GM19351 (cell line): ENCODE measurements around the gene TRERF1.

Source experiments
- ATAC-seq: cut with Tn5 transposase; IDR thresholded peaks from one replicate; pipeline ENCODE4 v1.9.1; 2021; ENCODE audit warnings: mild to moderate bottlenecking, moderate library complexity; ENCODE audit not compliant: unreplicated experiment

Gene TRERF1

DNA sequence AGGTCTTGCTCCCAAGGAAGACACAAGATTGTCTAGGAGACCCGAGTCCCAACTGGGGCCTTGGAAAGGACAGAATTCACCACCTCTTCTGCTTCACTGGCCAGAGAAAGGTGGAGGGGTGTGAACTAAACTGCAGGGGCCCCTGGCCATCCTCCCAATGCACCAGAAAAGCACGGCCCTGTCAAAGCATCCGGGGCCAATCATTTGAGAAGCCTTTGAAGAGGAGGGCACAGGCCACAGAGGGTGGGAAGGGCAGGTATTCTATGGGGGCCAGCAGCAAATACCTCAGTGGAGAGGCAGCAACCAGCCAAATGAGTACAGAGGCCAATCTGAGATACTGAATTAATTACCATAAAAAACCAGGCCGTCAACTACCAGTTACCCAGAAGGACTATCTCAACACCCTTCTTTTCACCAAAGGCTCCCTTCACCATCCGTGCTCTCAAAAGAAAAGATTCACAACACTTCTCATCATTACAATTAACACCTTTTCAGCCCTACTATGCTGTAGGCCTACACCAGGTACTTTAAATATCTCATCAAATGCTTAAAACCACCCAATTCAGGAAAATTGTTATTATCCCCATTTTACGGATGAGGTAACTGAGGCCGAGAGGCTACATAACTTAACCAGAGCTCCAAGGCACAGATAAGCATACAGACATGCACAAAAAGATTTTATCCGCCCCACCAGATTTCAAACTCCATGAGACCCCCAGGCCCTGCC, 50.7 kb downstream of the TRERF1 start:
- ATAC-seq, result no peak

DNA sequence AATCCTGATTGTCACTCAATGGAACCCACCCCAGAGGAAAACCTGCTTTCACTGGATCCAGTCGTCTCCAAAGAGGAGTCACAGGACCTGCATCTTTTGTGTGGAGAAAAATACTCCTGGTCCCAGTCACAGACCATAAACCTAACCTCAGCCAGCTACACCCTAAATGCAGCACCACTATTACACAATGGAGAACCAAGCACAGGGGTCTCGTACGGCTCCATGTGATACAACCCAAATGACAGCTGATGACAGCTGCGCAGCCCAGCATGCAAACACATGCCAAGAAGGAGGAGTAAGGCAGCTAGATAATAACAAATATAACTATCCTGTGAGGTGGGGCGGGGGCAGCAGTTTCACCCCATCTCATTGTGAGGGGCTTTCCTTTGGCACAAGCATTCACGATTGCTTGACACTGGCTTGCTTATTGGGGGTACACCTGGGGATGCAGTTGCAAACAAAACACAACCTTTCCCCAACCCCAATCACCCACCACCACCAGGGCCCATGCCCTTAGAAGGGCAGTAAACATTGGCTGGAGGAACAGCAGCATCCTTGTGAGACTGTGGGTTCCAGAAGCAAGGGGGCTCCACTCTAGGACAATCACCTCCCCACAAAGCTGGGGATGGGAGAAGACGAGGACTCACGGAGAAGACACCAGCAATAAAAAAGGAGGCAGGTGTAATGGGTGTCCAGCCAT, 51.5 kb downstream of the TRERF1 start:
- no peak for ATAC-seq

DNA sequence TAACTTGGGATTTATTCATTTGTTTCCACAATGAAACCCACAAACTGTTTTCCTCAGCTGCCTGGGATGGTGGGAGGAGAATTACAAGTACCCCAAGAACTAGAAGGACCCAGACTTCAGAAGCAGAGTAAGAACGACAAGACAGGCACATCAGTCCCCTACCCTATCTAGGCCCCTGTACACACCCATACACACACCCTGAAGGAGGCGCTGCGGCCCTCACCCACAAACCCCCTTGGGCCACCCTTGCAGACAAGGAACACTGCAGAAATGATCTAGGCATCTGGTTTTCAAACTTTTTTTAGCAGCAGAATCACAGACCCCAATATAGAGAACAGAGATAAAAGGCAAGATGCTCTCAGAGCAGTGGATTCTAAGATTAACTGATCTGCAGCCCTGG, 55.0 kb downstream of the TRERF1 start:
- no peak for ATAC-seq

DNA sequence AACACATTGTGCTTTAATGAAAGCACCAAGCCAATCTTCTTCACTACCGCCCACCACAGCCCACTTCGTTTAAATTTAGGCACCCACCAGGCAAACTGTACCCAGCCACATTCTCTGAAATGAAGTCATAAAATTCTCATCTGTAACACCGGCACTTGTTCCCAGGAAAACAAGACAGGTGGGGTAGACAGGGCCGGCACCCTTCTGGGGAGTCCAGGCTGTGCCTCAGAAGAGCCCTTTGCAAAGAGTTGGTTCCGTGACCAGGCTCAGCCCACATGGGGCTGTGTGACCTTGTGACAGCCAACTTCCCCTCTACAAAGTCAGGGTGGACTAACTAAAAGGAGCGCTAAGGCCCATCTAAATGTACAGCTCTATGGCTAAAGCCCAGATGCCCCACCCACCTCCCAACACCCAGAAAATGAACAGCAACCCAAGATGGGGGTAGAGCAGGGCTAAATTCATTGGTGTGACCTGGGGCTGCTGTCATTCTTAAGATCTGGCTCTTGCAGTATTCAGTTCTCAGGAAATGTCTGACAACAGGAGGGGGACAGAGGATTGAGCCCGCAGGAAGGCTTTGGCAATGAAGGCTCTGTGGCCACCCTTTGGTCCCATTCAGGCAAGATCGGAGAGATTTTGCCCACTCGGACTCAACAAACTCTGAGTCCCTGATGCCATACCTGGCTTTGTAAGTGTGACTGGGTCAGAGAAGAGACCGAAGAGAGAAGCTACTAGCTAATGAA, 56.7 kb downstream of the TRERF1 start:
- no peak for ATAC-seq

DNA sequence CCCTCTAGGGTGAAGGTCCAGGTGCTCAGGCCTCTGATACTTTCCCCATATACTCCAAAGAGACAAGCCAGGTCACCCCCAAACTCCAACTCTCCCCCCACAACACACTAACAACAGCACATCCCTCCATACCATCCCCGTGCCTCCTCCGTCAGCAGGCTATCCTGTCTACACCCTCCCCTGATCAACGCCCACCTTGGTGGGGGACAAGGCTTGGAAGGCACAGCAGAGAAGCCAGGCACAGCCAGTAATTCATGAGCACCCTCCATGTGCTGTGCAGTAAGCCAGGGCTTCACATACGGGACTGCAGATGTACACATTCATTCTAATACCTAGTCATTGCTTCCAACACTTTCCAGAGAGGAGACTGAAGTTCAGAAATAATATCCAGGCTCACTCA, 57.6 kb downstream of the TRERF1 start:
- no peak for ATAC-seq

DNA sequence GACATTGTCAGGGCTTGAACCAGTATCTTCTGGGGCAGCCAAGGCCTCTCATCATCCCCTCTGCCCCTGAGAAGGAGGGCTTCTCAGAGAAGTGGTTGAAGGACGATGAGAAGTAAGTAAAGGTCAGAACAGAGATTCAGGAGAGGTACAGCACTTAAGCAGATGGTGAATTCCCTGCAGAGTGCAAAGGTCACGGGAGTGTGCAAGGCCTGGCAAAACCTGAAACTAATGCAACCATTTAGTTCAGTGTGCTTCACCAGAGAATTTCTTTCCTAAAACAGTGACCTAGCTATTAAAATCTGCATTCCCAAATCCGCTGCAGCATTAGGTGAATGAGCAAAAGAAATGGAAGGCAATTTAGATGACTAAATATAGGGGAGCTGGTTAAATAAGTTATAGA, 58.4 kb downstream of the TRERF1 start:
- ATAC-seq, result no peak

DNA sequence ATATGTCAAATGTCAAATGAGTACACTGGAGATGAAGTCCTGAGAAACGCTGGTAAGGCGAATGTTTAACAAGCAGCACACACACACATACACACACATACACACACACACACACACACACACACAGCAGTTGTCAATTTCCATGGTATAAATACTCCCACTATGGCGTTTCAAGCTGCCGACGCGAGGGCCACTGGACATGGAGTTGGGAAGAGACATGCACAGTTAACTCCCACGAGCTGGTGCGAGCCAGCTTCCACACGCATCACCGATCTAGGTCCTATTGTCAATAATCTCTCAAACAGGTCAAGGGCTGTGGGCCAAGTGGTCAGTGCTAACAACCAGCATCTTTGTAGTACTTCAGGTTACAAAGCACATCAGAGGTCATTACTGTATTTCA, 58.9 kb downstream of the TRERF1 start:
- no peak for ATAC-seq

DNA sequence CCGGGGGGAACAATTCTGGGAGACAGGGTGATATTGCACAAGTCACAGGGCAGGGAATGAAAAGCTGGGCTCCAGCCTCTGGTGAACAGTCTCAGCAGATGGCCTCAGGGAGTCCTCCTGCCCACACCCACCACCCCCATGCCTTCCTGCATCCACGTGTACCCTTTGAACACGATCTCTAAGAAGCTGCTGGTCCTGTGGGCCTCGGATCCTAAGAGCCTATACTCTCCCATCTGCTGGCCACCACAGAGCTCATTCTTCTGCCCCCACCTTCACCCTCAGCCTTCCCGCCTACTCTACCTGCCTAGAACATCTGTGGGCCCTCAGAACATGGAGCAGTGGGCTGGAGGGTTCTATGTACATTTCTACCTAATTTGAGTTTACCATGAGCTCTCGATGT, 60.3 kb downstream of the TRERF1 start:
- ATAC-seq, result no peak

DNA sequence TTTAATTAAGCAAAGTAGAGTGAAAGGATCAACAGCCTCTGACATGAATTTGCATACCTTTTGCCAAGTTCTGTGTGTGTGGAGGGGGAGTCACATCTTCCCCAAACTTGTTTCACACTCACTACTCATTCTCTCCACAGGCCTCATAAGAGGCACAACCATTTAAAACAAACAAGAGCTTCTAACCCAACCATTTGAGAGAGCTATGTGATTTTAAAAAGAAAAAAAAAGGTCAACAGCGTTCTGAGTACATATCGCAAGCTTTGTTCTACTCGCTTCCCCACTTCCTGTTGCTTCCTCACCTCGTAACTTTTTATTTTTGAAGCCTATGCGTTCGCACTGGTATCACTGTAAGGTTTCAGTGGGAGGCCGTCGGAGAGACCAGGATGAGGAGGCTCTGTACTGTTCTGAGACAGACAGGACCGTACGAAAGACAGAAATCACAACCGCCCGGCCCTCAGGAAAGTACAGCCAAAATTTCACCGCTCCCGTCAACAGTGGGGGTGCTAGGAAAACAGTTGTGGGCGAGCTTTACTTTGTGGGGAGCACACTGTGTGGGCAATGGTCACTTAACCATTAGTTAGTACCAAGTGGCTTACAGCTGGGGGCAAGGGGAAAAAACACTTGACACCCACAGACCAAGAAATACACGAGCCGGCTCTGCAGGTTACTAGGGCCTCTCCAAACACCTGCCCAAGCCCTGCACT, 61.3 kb downstream of the TRERF1 start:
- ATAC-seq, result peak; percentile 62

DNA sequence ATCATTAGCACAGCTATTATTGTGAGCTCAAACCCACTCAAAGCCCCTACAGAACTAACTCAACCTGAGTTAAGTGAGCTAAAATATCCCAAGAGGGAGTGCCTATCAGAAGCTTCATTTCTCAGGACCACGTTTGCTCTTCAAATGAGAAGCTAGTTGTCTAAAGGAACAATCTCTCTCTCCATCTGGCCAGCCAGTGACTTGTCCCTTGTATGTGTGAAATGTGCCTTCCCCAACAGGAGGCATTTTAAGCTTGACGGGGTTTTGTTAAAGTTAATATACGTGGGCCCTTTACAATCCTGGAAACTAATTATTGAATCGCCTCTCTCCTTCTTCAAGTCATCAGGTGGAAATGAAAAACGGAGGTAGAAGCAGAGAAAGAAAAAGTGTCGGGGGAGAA, 62.0 kb downstream of the TRERF1 start:
- ATAC-seq, result no peak

DNA sequence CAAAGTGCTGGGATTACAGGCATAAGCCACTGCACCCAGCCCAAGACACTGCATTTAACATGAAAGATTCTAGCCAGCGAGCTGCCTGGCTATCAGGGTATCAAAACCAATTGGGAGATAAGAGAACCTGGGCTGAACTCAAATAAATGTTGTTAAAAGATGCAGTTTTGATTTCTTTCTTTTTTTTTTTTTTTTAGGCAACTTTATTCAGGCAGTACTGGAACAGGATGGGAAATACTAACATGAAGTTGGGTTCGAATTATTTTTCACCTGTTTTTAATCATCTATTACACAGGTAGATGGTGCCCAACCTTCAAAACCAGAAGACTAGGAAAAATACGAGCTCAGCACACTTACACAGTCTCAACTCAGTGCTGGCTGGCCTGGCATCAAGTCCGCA, 63.7 kb downstream of the TRERF1 start:
- no peak for ATAC-seq

DNA sequence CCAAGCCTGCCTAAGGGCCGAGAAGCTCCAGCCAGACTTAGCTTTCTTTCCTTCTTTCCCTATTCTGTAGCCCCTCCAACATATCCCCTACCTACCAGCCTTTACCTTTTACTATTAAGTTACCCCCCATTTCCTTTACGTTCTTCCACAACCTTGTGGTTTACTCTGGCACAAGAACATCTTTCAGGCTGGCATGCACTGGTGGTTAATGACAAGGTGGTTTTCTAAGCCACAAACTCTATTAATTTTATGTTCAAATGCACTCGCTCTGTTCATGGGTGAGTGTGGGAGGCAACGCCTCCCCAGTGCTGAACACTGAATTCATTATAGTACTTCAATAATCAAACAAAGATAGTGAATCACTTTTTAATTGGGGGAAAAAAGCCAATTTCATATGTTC, 64.4 kb downstream of the TRERF1 start:
- ATAC-seq, result no peak

DNA sequence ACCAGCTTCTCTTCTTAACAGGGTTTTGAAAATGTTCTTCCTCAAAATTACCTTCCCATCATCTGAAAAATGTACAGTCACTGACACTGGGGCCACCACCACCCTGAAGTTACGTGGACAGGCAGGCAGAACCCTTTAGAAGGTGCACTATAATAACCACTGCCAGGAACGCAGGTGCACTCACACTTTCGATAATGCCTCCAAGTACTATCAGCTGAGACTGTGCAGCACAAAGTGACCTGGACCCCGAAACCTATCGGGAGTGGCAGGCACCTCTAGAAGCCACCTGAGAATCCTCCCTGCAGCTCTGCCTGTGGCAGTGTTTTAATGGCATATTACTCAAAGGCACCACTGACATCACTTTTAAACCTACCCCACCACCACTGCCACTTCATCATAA, 66.4 kb downstream of the TRERF1 start:
- no peak for ATAC-seq

DNA sequence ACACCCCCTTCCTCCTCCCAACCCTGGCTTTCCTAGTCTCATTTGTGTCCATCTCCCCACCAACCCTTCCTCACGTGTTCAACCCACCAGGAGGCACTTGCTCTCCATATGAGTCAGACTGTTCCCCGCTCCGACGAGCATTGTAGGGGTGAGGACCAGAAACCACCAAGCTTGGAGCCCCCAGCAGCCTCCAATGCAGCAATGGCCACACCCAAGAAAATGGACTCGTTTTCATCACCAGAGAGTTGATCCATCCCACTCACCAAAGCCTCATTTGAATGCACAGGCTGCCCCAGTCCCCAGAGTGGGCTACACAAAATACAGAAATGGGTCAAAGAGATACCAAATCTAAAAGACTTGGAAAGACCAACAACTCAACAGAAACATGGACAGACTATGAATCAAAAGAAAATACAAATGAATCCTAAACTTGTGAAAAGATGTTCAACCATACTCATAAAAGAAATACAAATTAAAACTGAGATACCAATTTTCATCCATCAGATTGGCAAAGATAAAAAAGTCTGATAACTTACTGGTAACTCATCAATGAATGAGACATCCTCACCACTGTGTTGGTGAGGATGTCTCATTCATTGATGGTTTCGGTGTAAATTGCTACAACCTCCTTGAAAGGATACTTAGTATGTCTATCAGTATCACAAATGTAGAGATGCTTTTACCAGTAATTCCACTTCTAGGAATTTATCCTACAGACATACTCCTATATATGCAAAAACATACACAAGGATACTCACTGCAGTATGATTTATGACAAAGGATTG, 68.1 kb downstream of the TRERF1 start:
- ATAC-seq, result no peak

DNA sequence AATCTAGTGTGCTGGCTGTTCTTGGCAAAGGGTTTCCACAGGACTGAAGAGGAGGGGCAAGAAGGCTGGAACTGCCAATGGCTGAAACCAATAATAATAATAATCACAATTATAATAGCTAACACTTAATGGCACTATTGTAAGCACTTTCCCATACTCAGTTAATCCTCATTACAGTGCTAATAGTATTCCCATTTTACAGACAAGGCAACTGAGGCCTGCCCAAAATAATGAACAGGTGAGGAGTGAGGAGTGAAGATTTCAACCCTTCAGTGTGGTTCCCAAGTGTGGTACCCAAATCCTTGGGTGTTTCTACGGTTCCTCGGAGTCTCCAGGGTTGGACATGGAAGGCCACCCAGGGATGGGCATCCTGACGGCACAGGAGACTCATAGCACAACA, 69.9 kb downstream of the TRERF1 start:
- ATAC-seq, result no peak

DNA sequence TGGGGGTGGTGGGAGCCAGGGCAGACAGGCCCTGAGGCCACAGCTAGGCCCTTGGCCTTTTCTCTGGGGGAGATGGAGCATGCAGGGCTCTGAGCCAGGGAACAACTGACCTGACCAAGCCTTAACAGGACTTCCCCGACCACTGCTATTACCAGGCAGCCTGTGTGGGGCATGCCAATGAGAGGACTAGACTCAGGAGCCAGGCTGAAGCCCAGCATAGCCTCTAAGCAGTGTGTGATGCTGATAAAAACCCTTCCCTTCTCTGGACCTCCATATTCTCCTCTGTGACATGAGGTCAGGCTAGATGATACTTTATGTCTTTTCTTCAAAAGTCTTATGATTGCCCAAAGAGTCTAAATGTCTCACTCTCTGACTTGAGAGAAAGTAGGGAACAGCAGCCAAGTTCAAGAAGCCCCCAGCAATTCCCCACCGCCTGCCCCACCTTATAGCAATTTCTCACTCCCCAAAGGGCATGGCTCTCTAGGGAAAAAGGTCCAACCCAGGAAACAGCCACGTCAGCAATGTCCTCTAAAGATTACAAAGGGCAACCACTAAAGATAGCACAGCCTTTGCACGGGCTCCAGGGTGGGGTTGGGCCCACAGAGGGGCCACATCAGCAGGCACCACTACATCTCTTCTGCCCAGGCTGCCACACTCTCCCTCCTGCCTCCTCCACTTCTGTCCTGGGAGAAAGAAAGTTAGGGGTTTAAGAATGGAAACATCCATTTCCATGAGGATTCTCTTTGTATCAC, 71.3 kb downstream of the TRERF1 start:
- ATAC-seq, result no peak

DNA sequence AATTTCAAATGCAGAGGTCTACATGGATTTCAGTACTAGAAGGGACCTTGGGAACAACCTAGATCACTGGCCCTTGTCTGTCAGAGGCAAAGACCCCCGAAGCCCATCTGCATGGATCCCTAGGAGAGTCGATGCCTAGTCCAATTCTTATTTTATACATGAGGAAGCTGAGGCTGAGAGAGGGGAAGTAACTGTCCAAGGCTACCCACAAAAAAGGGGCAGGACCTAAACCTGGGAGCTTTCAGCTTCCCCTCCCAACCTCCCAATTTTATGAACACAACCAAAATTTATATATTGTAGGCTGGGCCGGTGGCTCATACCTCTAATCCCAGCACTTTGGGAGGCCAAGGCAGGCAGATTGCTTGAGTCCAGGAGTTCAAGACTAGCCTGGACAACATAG, 73.2 kb downstream of the TRERF1 start:
- ATAC-seq, result no peak

DNA sequence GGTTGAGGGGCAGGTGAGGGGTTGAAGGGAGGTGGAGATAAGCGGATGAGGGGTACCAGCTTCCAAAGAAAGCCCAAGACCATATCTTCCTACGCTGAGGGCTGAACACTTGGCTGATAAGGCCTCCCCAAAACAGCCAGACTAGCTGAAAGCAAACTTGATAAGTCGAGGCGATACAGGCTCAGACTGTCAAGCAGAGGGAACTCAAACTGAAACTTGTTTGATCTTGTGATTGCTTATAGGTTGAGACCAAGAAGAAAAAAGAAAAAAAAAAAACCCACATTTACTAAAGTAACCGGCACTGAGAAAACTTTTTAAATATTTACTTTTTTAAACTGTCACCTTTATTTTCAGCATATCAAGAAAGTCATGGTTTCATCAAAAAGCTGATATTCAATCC, 73.6 kb downstream of the TRERF1 start:
- ATAC-seq, result peak; percentile 55

DNA sequence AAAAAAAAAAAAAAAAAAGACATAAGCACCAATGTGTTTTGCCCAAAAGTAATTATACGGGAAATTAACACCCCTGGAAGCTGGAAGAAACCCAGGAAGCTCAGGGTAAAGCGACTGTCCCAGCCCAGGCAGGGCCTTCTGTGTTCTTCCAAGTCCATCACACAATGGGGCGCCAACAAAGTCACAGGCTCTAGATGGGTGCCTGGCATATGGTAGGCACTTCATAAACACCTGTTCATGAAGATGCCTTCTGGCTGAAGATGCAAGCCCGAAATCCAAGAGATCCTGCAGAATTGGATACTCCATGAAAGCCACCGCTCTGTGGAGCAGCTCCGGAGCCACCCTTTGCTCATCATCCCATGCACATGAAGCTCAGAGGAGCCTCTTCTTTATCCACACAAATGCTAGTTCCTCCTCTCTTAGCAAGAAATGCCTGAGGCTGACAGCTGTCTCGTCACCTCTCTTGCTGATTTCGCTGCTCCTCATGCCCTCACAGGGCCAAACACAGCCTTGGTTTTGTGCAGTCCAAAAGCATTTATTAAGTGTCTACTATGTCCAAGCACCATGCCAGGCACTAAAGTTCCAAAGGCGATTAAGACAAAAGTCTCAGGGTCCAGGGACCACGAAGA, 76.6 kb downstream of the TRERF1 start:
- ATAC-seq, result no peak
